HG02571 (cell line): Measurements from ENCODE around the gene MEGF8.
A peak's percentile ranks its signal among the peaks of the same experiment; 100 is the strongest.

Experiments
- ATAC-seq: cut with Tn5 transposase; IDR thresholded peaks from one replicate; pipeline ENCODE4 v1.9.1; 2021; ENCODE audit warnings: mild to moderate bottlenecking, moderate library complexity; ENCODE audit not compliant: unreplicated experiment

MEGF8 gene

GRCh38 chr19:42325308-42325895, at the start of gene MEGF8:
TSS of gene MEGF8 (plus strand) at chr19:42325635. CDS start at chr19:42326244, 609 bp downstream.
- peak; percentile 83 for ATAC-seq

- no peak for ATAC-seq
Observed at GRCh38 chr19:42276284-42276683, 49.2 kb upstream of the MEGF8 start.

GRCh38 chr19:42276821-42277220, 48.6 kb upstream of the MEGF8 start:
- no peak for ATAC-seq

- ATAC-seq = no peak
Observed at GRCh38 chr19:42277821-42278451, 47.5 kb upstream of the MEGF8 start.

GRCh38 chr19:42278452-42279154, 46.8 kb upstream of the MEGF8 start:
- no peak for ATAC-seq

- no peak for ATAC-seq
Observed at GRCh38 chr19:42279155-42279901, 46.1 kb upstream of the MEGF8 start.

- no peak for ATAC-seq
Observed at GRCh38 chr19:42279902-42280814, 45.3 kb upstream of the MEGF8 start.

GRCh38 chr19:42280815-42281145, 44.7 kb upstream of the MEGF8 start:
- ATAC-seq = no peak

- no peak for ATAC-seq
Observed at GRCh38 chr19:42281146-42281826, 44.1 kb upstream of the MEGF8 start.

- ATAC-seq = no peak
Observed at GRCh38 chr19:42281827-42282762, 43.3 kb upstream of the MEGF8 start.

GRCh38 chr19:42282819-42283187, 42.6 kb upstream of the MEGF8 start:
- ATAC-seq = no peak

- peak; percentile 42 for ATAC-seq
Observed at GRCh38 chr19:42283188-42284065, 42.0 kb upstream of the MEGF8 start.

- peak; percentile 32 for ATAC-seq
Observed at GRCh38 chr19:42284066-42284501, 41.4 kb upstream of the MEGF8 start.

- ATAC-seq = no peak
Observed at GRCh38 chr19:42284591-42285341, 40.7 kb upstream of the MEGF8 start.

GRCh38 chr19:42285541-42285941, 39.9 kb upstream of the MEGF8 start:
- no peak for ATAC-seq

- ATAC-seq = no peak
Observed at GRCh38 chr19:42285988-42286348, 39.5 kb upstream of the MEGF8 start.

- no peak for ATAC-seq
Observed at GRCh38 chr19:42286349-42287016, 39.0 kb upstream of the MEGF8 start.
